GM12878 (cell line): ENCODE measurements around the gene FGD3. TPM values are rescaled to one million over a fixed set of nuclear protein-coding genes. Genes with fewer than 3 reads are reported as not detected.
A peak's percentile ranks its signal among the peaks of the same experiment; 100 is the strongest.

Source experiments
- ATAC-seq: fragments of 200-7000 bp; cut with Tn5 transposase; 3 replicates; pipeline ENCODE4 v1.9.1; 2020; ENCODE audit warnings: mild to moderate bottlenecking, moderate library complexity
- BruUV-seq: library from RNA; stranded (reverse); fragments of 400-500 nt; replicated peaks from 2 replicates; lab custom pipeline; 2021; lab: Mats Ljungman, UMichigan
- CTCF ChIA-PET: fragments of 300-600 bp; sonication (Branson Sonifier 250); formaldehyde crosslinking; extraction: SDS; loops from one replicate; lab custom pipeline; 2021; ENCODE audit warnings: inconsistent platforms; lab: Yijun Ruan, JAX
- POLR2A ChIA-PET: fragments of 350-600 bp; formaldehyde crosslinking; extraction: SDS; loops from one replicate; lab custom pipeline; 2021; ENCODE audit warnings: inconsistent platforms; lab: Charles Lee
- RAD21 ChIA-PET: fragments of 300-600 bp; sonication (Branson Sonifier 250); formaldehyde crosslinking; loops from one replicate; lab custom pipeline; 2023; ENCODE audit warnings: antibody characterized with exemption; ENCODE audit not compliant: unreplicated experiment; lab: Charles Lee
- SMC1A ChIA-PET: fragments of 300-600 bp; sonication (Branson Sonifier 250); formaldehyde crosslinking; loops from one replicate; lab custom pipeline; 2023; ENCODE audit not compliant: unreplicated experiment, uncharacterized antibody; lab: Charles Lee
- DNase-seq: peaks from one replicate; pipeline ENCODE4 v3.0.0-alpha.2; 2011; ENCODE audit warnings: low read depth, low spot score
- FAIRE-seq: peaks from 3 replicates; lab custom pipeline; 2011; peaks lifted over from hg19 to GRCh38; lab: Jason Lieb, UNC
- H2AFZ ChIP-seq: 2 replicates; pipeline ENCODE4 v1.6.0; 2011; ENCODE audit warnings: low read depth, low read length, control low read depth; ENCODE audit not compliant: control insufficient read depth
- H3K27ac ChIP-seq: 2 replicates; pipeline ENCODE4 v1.5.1; 2011; ENCODE audit warnings: control low read depth; ENCODE audit not compliant: control insufficient read depth, insufficient read depth
- H3K27me3 ChIP-seq, 2 experiments: replicated peaks in 1 of 2; 2 replicates each; pipeline versions ENCODE4 v1.6.0 to v1.6.1; 2011; ENCODE audit warnings: low read length in 1 of 2; ENCODE audit not compliant: control insufficient read depth in 2 of 2, insufficient read depth in 2 of 2
- H3K36me3 ChIP-seq, 2 experiments: 2 replicates each; pipeline ENCODE4 v1.5.1; 2011; ENCODE audit warnings: low read length in 1 of 2; ENCODE audit not compliant: control insufficient read depth in 2 of 2, insufficient read depth in 2 of 2
- H3K4me1 ChIP-seq: 2 replicates; pipeline ENCODE4 v1.6.1; 2011; ENCODE audit warnings: mild to moderate bottlenecking, low read length, moderate library complexity, mixed read lengths; ENCODE audit not compliant: control insufficient read depth, insufficient read depth
- H3K4me2 ChIP-seq: 2 replicates; pipeline ENCODE4 v1.6.0; 2011; ENCODE audit warnings: control low read depth; ENCODE audit not compliant: control insufficient read depth, insufficient read depth
- H3K4me3 ChIP-seq: fragments of 200-600 bp; sonication (generic); 2 replicates; pipeline ENCODE4 v1.5.1; 2016
- H3K79me2 ChIP-seq: 2 replicates; pipeline ENCODE4 v1.6.0; 2011; ENCODE audit warnings: low read length; ENCODE audit not compliant: control insufficient read depth, insufficient read depth
- H3K9ac ChIP-seq: 2 replicates; pipeline ENCODE4 v1.8.0; 2011; ENCODE audit warnings: low read length, control low read depth, mixed read lengths; ENCODE audit not compliant: control insufficient read depth, insufficient read depth
- H3K9me3 ChIP-seq: replicated peaks from 3 replicates; pipeline ENCODE4 v1.5.1; 2011; ENCODE audit warnings: mild to moderate bottlenecking, low read length; ENCODE audit not compliant: control insufficient read depth, insufficient read depth
- H4K20me1 ChIP-seq: 2 replicates; pipeline ENCODE4 v1.6.0; 2011; ENCODE audit not compliant: control insufficient read depth, insufficient read depth
- CREB1 ChIP-seq: IDR thresholded peaks from 2 replicates; pipeline ENCODE4 v1.6.1; 2012; ENCODE audit warnings: low read depth, mild to moderate bottlenecking, inconsistent platforms
- GABPA ChIP-seq: IDR thresholded peaks from 2 replicates; pipeline ENCODE4 v1.6.1; 2014; ENCODE audit warnings: antibody characterized with exemption, low read depth, mild to moderate bottlenecking, inconsistent platforms
- IKZF1 ChIP-seq: fragments of 450-650 bp; conservative IDR thresholded peaks from 2 replicates; pipeline ENCODE4 v1.6.1; 2017; ENCODE audit warnings: antibody characterized with exemption, mild to moderate bottlenecking
- JUNB ChIP-seq: IDR thresholded peaks from 2 replicates; pipeline ENCODE4 v1.6.1; 2016; ENCODE audit warnings: antibody characterized with exemption, mild to moderate bottlenecking
- KLF5 ChIP-seq: fragments of 450-650 bp; IDR thresholded peaks from 2 replicates; pipeline ENCODE4 v1.6.1; 2014; ENCODE audit warnings: mild to moderate bottlenecking; ENCODE audit not compliant: partially characterized antibody
- MXI1 ChIP-seq: fragments of 150-350 bp; IDR thresholded peaks from 2 replicates; pipeline ENCODE4 v1.6.1; 2011; ENCODE audit warnings: low read depth, mild to moderate bottlenecking, inconsistent platforms, low read length, improper control_type of control experiment
- NFXL1 ChIP-seq: fragments of 450-650 bp; IDR thresholded peaks from 2 replicates; pipeline ENCODE4 v1.6.1; 2017; ENCODE audit warnings: antibody characterized with exemption, mild to moderate bottlenecking, borderline replicate concordance
- NFYA ChIP-seq: IDR thresholded peaks from 2 replicates; pipeline ENCODE4 v1.6.1; 2011; ENCODE audit warnings: low read depth, mild to moderate bottlenecking, low read length, improper control_type of control experiment, borderline replicate concordance
- NR2F1 ChIP-seq: fragments of 450-650 bp; conservative IDR thresholded peaks from 2 replicates; pipeline ENCODE4 v1.6.1; 2017; ENCODE audit warnings: mild to moderate bottlenecking
- POLR2AphosphoS5 ChIP-seq: IDR thresholded peaks from 2 replicates; pipeline ENCODE4 v1.6.1; 2011; ENCODE audit warnings: mild to moderate bottlenecking, low read length, inconsistent platforms
- RELA ChIP-seq: fragments of 450-650 bp; IDR thresholded peaks from 2 replicates; pipeline ENCODE4 v1.8.0; 2014; ENCODE audit warnings: borderline replicate concordance; ENCODE audit not compliant: partially characterized antibody
- SMAD1 ChIP-seq: fragments of 450-650 bp; IDR thresholded peaks from 2 replicates; pipeline ENCODE4 v1.6.1; 2018; ENCODE audit warnings: mild to moderate bottlenecking, low read depth; ENCODE audit not compliant: partially characterized antibody
- SREBF1 ChIP-seq: IDR thresholded peaks from 2 replicates; pipeline ENCODE4 v1.6.1; 2012; ENCODE audit warnings: mild to moderate bottlenecking, low read length
- TCF7 ChIP-seq: IDR thresholded peaks from 2 replicates; pipeline ENCODE4 v1.6.1; 2014; ENCODE audit warnings: antibody characterized with exemption, borderline replicate concordance
- WRNIP1 ChIP-seq: IDR thresholded peaks from 2 replicates; pipeline ENCODE4 v1.6.1; 2011; ENCODE audit warnings: low read depth, low read length, improper control_type of control experiment, borderline replicate concordance
- YY1 ChIP-seq: IDR thresholded peaks from 2 replicates; pipeline ENCODE4 v1.6.1; 2011; ENCODE audit warnings: low read depth, mild to moderate bottlenecking, low read length
- ZNF622 ChIP-seq: fragments of 450-650 bp; IDR thresholded peaks from 2 replicates; pipeline ENCODE4 v1.6.1; 2017; ENCODE audit warnings: mild to moderate bottlenecking, inconsistent platforms
- WGBS: methylation state at CpG from one replicate; pipeline ENCODE4 v1.1.6; 2016; ENCODE audit warnings: low lambda C conversion rate; ENCODE audit not compliant: insufficient replicate concordance, insufficient coverage; ENCODE audit errors: missing lambda C conversion rate; 5-methylcytosine and 5-hydroxymethylcytosine counted together
- in situ Hi-C: fragments of 300-500 bp; cut with MboI; formaldehyde crosslinking; loops from 9 replicates; pipeline ENCODE4 v1.14.3; 2018; ENCODE audit warnings: mixed read lengths
- intact Hi-C: fragments of 100-400 bp; cut with micrococcal nuclease; formaldehyde crosslinking; loops from one replicate; pipeline ENCODE4 v1.14.2; 2022; ENCODE audit not compliant: unreplicated experiment
- polyA plus RNA-seq, 11 experiments: library from polyadenylated mRNA; depleted of rRNA in 4 of 11; unstranded in 6 of 11; stranded (reverse) in 5 of 11; fragments of >200 nt; fragmentation: Nextera tagmentation in 4 of 11; fragmentation: Illumina TruSeq in 1 of 11; extraction: Ambion mirVana in 4 of 11; extraction: Trizol in 1 of 11; gene quantifications; 1 replicate in 1 of 11; 2 replicates in 10 of 11; pipeline versions ENCODE4 v1.2.1 to v1.2.3, GENCODE V29; 2011 to 2016; ENCODE audit warnings: inconsistent platforms in 2 of 11, missing spikeins in 2 of 11, low read depth in 1 of 11
- total RNA-seq, 4 experiments: library from RNA; depleted of rRNA in 3 of 4; stranded (reverse); fragments of >200 nt in 3 of 4; fragmentation: Illumina TruSeq in 1 of 4; extraction: Trizol in 1 of 4; gene quantifications; 2 replicates each; pipeline versions ENCODE4 v1.2.1 to v1.2.3, GENCODE V29; 2013 to 2021
- TF ChIP-seq, protein P1 (sequence below): fragments of 450-650 bp; IDR thresholded peaks from 2 replicates; pipeline ENCODE4 v1.6.1; 2017; ENCODE audit warnings: mild to moderate bottlenecking
- TF ChIP-seq, protein P2 (sequence below): fragments of 450-650 bp; IDR thresholded peaks from 2 replicates; pipeline ENCODE4 v1.6.1; 2017; ENCODE audit warnings: antibody characterized with exemption, mild to moderate bottlenecking, moderate library complexity

FGD3 gene
- total and polyA plus RNA-seq, 10 of the 15 experiments (the other 5 are each of a cell fraction or from before 2014, with no cell fraction given) = 0.26 to 18.1 (median 12.4) TPM

DNA sequence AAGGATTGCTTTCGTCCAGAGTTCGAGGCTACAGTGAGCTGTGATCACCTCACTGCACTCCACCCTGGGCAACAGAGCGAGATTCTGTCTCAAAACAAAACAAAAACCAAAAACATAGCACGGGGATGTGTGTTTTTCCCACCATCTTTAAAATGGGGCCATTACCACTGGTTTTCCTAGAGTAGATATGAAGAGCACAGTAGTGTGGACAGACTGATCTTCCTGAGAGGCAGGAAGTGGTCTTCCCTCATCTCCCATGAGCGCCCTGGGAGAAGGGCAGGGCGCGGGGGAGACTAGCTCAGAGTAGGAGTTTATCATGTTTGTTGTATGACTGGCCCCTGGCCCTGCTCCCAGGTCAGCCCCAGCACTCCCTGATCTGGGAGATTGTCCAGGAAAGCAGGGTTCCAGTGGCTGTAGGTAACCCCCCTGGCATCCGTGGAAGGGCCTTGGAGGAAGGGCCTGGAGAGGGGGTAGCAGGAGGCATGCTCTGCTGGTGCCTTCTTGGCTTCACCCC, 113.5 kb downstream of the FGD3 start:
- Histone ChIP-seq H3K27ac (peak overlapping the region; percentile 88), H3K4me3 (peak overlapping the region; percentile 81)
- TF ChIP-seq NFXL1 (no peak), NFYA (no peak), RELA (peak; percentile 32), JUNB (peak; percentile 59), KLF5 (no peak), MXI1 (0 out of 2 replicates have a peak, but pooled peaks have one; percentile 16), NR2F1 (no peak), POLR2AphosphoS5 (no peak), YY1 (peak; percentile 62; the same call in 1 of the 2 replicates), GABPA (no peak), SMAD1 (no peak), TCF7 (no peak), CREB1 (no peak), SREBF1 (no peak), IKZF1 (peak; percentile 25; the same call in 1 of the 2 replicates), WRNIP1 (no peak), ZNF622 (no peak)
- TF ChIP-seq, protein P1, sequence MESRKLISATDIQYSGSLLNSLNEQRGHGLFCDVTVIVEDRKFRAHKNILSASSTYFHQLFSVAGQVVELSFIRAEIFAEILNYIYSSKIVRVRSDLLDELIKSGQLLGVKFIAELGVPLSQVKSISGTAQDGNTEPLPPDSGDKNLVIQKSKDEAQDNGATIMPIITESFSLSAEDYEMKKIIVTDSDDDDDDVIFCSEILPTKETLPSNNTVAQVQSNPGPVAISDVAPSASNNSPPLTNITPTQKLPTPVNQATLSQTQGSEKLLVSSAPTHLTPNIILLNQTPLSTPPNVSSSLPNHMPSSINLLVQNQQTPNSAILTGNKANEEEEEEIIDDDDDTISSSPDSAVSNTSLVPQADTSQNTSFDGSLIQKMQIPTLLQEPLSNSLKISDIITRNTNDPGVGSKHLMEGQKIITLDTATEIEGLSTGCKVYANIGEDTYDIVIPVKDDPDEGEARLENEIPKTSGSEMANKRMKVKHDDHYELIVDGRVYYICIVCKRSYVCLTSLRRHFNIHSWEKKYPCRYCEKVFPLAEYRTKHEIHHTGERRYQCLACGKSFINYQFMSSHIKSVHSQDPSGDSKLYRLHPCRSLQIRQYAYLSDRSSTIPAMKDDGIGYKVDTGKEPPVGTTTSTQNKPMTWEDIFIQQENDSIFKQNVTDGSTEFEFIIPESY = no peak
- TF ChIP-seq, protein P2, sequence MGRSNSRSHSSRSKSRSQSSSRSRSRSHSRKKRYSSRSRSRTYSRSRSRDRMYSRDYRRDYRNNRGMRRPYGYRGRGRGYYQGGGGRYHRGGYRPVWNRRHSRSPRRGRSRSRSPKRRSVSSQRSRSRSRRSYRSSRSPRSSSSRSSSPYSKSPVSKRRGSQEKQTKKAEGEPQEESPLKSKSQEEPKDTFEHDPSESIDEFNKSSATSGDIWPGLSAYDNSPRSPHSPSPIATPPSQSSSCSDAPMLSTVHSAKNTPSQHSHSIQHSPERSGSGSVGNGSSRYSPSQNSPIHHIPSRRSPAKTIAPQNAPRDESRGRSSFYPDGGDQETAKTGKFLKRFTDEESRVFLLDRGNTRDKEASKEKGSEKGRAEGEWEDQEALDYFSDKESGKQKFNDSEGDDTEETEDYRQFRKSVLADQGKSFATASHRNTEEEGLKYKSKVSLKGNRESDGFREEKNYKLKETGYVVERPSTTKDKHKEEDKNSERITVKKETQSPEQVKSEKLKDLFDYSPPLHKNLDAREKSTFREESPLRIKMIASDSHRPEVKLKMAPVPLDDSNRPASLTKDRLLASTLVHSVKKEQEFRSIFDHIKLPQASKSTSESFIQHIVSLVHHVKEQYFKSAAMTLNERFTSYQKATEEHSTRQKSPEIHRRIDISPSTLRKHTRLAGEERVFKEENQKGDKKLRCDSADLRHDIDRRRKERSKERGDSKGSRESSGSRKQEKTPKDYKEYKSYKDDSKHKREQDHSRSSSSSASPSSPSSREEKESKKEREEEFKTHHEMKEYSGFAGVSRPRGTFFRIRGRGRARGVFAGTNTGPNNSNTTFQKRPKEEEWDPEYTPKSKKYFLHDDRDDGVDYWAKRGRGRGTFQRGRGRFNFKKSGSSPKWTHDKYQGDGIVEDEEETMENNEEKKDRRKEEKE = no peak

More for the DNA sequence above, 113.5 kb downstream of the FGD3 start:
- RAD21 ChIA-PET = interaction anchor here (1.3 to 4.6 kb wide), 10 partner anchors 28 to 97 kb away, joined by 3 to 22 read pairs (median 6); no protein-coding TSS in a partner anchor
- Histone ChIP-seq H3K27me3 (no peaks in the 10 kb centered on the region), H2AFZ (peak overlapping the region; percentile 58), H4K20me1 (no peaks in the 10 kb centered on the region), H3K79me2 (peaks cover 55% of the 10 kb centered on the region), H3K4me1 (peaks cover 63% of the 10 kb centered on the region), H3K36me3 (peaks cover 0 to 4% of the 10 kb centered on the region in 2 experiments; a peak in 3 of 4 replicates), H3K9ac (peak overlapping the region; percentile 93), H3K9me3 (no peaks in the 10 kb centered on the region), H3K4me2 (peak overlapping the region; percentile 93)
- intact Hi-C loops = no loop called here
- SMC1A ChIA-PET = interaction anchor here (0.9 to 3.2 kb wide), 12 partner anchors 10 to 106 kb away, joined by 3 to 15 read pairs (median 5); no protein-coding TSS in a partner anchor
- DNase-seq = peak; percentile 40
- peak; percentile 5 for ATAC-seq
- POLR2A ChIA-PET = interaction anchor here (0.8 to 4.2 kb wide), 6 partner anchors 9 to 81 kb away, joined by 3 to 36 read pairs (median 4); partner anchors contain the start of gene CARD19
- no peak for FAIRE-seq
- CTCF ChIA-PET = interaction anchor here (0.7 to 4.3 kb wide), 11 partner anchors 10 to 505 kb away, joined by 3 to 31 read pairs (median 4); partner anchors contain the start of genes CARD19 and NINJ1
- WGBS = 0% methylated on average over 8 of the region's 8 CpGs
- in situ Hi-C loops = no loop called here
- BruUV-seq = no TSS peak
